SIG-M5 (cell line): ENCODE data around the gene GCAT.

Experiments used
- DNase-seq: peaks from one replicate; lab custom pipeline; 2025; lab: John Stamatoyannopoulos, UW

The GCAT gene

DNA sequence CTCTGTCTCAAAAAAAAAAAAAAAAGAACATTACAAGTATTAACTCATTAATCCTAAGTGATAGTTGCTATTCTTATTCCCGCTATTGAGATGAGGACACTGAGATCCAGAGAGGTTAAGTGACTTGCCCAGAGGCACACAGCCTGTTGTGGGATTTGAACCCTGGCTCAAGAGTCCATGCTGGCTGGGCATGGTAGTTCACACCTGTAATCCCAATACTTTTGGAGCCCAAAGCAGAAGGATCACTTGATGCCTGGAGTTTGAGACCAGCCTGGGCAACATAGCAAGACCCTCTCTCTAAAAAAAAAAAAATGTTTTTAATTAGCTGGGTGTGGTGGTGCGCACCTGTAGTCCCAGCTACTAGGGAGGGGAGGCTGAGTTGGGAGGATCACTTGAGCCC is 4.1 kb downstream of the GCAT start:
- no peak for DNase-seq

DNA sequence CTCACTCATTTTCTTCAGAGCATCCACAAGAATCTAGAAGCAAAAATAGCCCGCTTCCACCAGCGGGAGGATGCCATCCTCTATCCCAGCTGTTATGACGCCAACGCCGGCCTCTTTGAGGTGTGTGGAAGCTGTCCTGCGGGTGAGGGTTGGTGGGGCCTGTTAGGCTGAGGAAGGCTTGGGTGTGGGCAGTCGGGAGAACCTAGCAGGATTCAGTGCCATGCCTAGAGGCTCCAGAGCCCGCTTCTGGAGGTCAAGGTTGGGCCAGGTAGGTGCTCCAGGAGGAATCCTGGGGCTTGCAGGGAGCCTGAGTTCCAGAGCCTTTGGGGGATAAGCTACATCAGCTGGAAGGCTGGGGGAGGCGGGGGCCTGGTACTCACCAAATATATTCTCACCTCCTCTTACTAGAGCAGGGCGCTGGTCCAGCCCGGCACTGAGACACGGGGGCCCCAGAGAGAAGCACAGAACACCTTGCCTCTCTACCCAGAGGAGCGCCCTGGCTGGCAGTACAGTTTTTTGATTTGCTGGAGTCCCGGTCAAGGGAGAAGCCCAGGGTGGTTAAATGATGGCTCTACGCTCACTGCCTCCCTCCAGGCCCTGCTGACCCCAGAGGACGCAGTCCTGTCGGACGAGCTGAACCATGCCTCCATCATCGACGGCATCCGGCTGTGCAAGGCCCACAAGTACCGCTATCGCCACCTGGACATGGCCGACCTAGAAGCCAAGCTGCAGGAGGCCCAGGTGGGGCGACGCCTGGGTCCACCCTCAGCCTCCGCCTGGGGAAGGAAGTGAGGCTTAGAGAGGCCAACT is 5.3 kb downstream of the GCAT start:
- DNase-seq, result no peak

DNA sequence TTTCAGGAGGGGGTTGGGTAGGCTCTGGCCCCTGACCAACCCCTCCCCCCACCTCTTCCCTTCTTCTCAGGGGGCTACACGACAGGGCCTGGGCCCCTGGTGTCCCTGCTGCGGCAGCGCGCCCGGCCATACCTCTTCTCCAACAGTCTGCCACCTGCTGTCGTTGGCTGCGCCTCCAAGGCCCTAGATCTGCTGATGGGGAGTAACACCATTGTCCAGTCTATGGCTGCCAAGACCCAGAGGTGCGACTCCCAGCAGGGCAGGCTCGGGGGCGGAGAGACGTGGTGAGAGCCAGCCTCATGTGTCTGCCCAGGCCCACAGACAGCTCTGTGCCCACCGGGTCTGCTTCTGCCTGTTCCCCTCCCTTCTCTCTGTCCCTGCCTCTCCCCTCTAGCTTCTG is 7.9 kb downstream of the GCAT start:
- DNase-seq, result no peak

DNA sequence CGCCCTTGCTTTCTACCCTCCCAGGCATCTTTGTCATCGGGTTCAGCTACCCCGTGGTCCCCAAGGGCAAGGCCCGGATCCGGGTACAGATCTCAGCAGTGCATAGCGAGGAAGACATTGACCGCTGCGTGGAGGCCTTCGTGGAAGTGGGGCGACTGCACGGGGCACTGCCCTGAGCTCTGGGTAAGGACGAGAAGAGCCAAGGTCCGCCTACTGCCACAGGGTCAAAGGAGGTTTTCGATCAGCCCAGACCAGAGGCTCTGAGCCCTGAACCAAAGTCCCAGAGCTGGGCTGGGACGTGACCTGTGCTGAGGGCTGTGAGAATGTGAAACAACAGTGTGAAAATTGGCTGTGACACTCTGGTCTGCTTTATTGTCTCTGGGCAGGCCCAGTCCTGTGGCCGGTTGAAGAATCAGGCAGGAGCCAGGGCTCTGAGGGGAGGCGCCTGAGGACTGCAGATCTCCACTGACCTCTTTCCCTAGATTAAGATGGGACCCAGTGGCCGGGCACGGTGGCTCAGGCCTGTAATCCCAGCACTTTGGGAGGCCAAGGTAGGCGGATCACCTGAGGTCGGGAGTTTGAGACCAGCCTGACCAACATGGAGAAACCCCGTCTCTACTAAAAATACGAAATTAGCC is 8.9 kb downstream of the GCAT start:
- no peak for DNase-seq

DNA sequence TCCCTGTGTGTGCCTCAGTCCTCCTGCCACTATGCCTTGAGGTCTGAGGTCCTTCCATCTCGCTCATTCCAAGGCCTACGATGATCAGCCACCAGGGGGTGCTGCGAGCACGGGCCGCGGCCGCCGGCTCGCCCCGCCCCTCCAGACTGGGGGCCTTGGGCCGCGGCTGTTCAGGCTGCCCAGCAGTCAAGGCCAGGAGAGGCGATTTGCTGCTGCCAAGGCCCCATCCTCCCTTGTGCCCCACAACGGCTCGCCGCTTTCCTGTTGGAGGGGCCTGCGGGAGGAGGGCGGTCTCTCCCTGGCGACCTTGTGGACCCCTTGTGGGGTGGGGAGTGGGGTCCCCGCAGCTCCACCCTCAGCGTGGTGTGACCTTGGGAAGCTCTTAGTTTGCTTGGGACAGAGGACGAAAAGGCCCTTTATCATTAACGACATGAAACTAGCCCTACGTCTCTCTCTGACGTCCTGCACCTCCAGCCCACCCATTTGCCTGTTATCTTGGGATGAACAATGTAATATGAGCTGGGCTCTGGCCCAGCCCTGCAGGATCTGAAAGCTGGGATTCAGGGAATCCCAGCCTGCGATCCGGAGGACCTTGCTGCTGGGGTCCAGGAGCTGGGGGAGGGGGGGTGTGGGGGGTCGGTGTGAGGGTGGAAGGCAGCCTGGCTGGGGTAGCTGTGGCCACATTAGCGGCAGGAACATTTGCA is 10.1 kb downstream of the GCAT start:
- no peak for DNase-seq

DNA sequence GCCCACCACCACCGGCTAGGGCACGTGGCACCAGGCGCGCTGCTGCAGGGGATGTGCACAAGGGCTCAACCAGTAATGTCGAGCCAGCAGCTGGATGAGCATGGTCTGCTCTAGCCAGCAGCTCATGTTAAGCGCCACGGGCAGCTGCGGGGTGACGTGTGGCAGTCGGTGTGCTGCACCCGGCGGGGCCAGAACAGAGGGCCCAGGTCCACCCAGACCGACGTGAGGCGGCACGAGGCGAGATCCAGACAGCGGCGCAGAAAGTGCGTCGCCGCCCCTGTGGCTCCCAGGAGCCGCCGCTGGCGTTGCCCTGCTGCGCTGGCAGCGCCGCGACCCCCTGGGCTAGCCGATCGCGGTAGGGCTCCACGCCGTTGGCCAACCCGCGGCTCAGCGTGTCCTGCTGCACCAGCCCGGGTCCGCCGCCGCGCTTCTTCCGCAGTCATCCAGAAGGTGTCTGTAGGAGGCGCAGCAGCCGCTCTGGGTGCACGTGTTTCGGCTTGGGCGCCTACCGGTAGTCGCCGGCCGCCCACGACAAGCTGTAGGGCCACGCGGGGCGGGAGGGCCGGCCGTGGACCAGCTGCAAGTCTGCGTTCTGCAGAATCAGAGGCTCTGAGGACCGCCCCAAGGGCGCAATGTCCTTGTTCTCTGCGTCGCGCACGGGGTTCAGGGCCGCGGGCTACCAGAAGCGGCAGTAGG is 10.8 kb downstream of the GCAT start:
- DNase-seq, result no peak

DNA sequence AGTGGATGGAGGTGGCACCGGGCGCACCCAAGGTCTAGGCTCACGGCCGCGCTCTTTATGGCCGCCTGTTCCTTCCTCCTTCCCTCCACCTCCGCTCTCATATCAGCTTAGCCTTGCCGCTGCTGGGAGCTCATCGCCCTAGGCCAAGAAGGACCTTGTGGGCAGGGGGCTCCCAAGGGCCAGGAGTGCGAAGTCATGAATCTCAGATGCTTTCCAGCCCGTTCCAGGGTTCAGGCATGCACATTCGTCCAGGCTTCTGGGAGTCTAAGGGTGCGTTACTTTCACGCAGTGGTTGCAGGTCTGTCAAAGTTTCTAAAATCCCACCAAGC is 11.3 kb downstream of the GCAT start:
- DNase-seq, result no peak

DNA sequence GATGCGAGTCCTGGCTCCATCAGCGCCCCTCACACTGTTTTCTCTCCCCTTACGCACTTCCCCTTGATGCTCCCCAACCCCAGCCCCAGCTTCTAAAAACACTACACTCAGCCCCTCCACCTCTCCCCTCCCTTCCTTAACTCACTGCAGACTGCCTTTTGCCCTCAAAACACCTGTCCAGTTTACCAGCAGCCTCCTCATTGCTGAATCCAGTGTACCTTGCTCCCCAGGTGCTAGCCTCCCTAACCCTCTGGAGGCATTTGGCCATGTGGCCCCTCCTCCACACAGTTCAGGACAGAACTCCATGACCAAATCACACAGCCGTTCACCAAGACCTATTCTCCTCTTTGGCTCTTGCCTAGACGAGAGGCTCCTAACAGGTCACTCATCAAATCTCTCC is 12.6 kb downstream of the GCAT start:
- no peak for DNase-seq

DNA sequence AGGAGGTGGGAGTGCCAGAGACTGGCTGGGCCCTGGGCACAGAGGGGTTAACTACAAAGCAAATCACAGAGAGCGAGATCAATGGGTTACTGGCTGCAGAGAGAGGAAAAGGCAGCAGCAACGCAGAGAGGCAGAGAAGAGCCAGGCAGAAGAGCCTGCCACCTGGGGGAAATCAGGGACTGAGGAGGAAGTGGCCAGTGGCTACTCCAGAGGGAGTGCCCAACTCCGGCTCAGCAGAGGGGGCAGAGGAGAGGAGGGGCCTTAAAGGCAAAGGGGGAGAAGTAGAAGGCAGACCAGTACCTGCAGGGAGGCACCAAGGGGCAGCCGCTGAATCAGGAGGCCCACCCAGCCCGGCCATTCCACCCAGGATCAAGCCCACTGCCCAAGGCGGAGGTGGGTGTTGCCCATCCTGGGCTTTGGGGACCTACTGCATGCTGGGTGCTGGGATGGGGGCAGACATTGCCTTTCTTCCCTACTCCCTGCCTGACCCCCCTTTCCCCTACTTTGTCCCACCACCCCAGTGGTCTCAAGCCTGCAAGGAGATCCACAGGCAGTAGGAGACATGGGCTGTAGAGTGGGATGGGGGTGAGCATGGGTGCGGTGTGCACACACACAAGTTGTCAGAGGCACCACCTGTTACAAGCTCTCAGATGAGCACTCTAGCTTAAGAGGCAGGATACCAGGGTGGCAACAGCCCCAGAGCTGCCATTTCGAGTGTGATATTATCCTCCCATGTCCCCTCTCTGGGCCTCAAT is 14.5 kb downstream of the GCAT start:
- no peak for DNase-seq

DNA sequence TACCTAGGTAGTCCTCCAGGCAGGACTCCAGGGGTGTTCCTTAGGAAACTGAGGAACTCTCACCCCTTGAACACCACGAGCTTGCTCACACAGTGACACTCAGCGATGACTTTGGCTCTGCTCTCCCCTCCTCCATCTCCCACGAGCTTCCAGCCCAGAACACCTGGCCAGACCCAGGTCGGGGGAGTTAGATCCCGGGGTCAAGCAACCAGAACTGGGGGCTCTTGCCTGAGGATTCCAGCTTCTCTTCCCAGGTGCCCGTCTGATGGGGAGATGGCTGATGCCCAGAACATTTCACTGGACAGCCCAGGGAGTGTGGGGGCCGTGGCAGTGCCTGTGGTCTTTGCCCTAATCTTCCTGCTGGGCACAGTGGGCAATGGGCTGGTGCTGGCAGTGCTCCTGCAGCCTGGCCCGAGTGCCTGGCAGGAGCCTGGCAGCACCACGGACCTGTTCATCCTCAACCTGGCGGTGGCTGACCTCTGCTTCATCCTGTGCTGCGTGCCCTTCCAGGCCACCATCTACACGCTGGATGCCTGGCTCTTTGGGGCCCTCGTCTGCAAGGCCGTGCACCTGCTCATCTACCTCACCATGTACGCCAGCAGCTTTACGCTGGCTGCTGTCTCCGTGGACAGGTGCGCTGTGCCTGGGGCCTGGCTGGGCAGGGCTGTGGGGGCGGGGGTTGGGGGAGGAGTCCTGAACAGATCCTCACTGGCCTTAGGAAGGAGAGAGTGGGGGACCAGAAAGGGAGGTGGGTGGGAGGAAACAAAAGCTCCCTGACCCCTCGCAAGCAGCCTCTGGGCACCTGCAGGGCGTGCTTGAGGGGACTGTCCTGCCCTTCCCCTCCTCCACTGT is 15.6 kb downstream of the GCAT start, which contains the start of gene GALR3:
Gene GALR3 (plus strand): TSS at position 249 of the 852 bp plus-strand sequence. CDS start 25 bp downstream, at position 274.
- no peak for DNase-seq

DNA sequence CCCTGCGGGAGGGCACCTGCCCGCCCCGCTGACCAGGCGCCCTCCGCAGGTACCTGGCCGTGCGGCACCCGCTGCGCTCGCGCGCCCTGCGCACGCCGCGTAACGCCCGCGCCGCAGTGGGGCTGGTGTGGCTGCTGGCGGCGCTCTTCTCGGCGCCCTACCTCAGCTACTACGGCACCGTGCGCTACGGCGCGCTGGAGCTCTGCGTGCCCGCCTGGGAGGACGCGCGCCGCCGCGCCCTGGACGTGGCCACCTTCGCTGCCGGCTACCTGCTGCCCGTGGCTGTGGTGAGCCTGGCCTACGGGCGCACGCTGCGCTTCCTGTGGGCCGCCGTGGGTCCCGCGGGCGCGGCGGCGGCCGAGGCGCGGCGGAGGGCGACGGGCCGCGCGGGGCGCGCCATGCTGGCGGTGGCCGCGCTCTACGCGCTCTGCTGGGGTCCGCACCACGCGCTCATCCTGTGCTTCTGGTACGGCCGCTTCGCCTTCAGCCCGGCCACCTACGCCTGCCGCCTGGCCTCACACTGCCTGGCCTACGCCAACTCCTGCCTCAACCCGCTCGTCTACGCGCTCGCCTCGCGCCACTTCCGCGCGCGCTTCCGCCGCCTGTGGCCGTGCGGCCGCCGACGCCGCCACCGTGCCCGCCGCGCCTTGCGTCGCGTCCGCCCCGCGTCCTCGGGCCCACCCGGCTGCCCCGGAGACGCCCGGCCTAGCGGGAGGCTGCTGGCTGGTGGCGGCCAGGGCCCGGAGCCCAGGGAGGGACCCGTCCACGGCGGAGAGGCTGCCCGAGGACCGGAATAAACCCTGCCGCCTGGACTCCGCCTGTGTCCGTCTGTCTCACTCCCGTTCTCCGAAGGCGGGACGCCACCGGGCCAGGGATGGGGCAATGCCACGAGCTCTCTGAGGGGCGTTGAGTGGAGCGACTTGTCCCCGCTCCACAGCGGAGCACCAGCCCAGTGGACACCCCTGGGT is 17.2 kb downstream of the GCAT start:
- no peak for DNase-seq

DNA sequence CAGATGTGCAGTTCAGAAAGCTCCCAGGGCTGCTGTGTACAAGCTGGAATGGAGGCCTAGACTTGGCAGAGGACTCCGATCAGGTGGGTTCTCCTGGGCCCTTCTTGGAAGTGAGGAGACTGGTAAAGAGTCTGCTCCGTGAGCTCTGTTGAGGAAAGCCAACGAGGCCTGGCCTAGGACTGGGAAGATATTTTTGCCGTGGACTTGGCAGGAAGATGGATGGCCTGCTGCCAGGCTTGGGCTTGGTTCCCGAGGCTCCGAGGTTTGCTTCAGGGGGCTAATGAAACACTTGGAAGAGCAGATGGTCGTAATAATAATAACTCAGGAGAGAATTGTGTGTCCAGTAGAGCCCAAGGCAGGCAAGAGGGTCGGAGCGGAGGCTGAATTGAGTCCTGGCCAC is 19.3 kb downstream of the GCAT start:
- DNase-seq, result no peak

DNA sequence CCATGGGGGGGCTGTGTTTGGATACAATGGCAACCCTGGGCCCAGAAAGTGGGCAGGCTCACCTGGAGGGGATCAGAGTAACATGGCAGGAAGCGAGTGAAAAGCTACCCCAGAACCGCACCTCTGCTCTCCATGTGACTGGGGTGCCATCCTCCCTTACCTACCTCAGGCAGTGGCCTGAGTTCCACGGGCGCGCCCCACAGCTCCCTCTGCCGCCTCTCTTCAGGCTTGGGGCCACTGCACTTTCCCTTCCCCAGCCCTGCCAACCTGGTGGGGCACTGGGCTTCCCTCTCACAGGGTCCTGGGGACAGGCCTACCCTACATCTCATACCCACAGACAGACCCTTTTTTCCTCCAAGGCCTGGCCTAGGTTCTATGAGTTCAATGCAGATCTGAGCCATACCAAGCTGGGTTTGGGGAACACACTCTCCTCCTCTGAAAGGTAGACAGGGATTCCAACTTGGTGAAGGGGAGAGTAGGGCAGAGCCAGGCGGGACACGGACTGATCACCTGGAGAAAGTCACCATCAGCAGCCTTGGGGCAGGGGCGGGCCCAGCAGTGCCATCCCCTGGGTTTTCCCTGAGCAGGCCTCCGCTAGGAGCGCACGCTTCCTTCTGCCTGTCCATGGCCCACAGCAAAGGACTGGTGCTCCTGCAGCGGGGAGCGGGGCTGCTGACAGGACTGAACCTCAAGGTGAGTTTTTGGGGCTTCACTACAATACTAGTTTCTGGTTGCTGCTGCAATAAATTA is 22.5 kb downstream of the GCAT start:
- no peak for DNase-seq

DNA sequence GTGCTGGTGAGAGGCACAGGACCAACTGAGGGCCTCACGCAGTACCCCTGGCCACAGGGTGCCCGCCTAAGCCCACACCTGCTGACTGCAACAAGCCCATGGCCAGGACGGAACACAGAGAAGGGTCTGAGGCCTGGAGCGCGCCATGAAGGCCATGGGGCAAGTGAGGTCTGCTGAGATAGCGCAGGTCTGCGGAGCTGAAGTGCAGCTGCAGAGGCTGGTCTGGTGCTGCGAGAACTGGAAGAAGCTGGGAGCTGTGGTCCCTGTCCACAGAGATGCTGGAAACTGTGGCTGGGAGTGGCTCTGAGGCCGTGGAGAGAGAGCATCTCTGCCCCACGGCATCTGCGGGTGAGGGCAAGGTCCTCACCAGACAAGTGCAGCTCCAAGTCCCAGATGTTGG is 23.7 kb downstream of the GCAT start:
- no peak for DNase-seq

DNA sequence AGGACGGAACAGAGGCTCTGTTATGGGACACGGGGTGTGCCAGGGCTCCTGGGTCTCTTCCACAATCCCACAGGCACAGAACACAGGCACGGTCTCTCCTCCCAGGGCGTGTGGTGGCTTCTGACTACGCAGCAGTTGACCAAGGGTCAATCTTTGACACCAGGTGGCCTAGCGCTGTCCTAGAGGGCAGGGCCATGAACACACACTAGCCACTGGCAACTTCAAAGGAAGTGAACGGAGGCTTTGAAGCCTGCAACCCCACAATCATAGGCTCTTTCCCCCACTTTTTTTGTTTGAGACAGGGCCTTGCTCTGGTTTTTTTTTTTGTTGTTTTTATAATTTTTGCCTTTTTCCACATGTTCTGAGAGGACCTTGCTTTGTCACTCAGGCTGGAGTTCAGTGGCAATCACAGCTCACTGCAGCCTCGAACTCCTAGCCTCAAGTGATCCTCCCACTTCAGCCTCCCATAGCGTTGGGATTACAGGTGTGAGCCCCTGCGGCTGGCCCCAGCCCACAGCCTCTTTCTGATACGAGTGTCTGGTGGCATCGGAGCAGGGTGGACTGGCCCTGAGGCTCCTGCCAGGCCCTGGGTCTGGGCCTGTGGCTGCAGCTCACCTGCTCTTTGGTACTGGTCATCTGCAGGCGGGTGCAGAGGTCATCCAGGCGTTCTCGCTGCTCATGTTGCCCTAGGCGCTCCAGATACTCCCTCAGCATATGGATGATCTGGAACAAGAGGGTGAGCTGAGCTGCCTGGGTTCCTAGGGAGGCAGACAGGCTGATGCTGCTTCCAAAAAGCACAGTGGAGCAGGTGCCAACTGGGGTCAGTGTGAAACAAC is 24.5 kb downstream of the GCAT start:
- no peak for DNase-seq

DNA sequence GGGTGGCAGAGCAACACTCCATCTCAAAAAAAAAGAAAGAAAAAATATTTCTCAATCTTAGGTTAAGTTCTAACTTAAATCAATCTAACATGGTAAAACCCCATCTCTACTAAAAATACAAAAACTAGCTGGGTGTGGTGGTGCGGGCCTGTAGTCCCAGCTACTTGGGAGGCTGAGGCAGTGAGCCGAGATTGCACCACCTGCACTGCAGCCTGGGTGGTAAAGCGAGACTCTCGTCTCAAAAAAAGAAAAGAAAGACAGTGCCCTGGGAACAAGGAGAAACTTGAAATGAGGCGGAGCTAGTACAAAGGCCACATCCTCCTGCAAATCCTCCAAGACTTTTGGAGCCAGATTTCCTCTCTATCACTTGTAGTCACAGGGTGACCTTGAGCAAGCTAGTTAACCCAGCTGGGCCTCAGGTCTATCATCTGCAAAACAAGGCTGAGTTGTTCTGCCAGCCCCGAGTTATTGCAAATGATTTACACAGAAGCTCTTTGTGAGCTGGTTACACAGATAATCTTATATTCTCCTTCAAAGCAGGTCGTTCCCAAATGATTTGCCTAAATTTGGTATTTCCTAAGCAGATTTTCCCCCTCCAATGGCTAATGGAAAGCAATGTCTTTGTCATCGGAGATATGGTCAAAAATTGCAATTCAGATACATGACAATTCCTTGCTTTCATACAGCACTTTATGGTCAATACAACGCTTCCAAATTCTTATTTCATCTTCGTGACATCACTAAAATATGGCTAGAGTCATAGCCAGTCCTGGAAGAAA is 34.5 kb downstream of the GCAT start:
- no peak for DNase-seq

DNA sequence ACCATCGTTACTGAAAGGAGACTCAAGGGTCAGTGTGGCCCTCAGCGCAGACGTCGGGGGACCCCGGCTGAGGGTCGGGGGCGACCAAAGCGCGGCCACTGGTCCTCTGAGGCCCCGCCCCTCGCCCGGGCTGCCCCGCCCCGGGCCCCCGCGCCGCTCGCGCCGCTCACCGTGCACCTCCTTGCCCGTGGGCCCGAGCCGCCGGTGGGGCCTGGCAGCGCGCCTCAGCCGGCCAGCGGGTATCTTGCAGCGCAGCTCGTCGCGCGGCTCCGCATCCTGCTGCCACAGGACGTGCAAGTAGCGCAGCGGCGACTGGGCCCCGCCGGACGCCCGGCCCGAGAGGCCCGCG is 36.0 kb downstream of the GCAT start:
- DNase-seq, result no peak
